HEK293 (cell line): ENCODE results near the gene FLACC1.

Experiments
- CTCF ChIA-PET: fragments of 350-600 bp; formaldehyde crosslinking; extraction: SDS; loops from one replicate; lab custom pipeline; 2021; ENCODE audit warnings: antibody characterized with exemption; lab: Yijun Ruan, JAX
- POLR2A ChIA-PET: fragments of 300-600 bp; formaldehyde crosslinking; extraction: SDS; loops from one replicate; lab custom pipeline; 2020; ENCODE audit warnings: antibody characterized with exemption, inconsistent platforms; lab: Yijun Ruan, JAX
- H3K27ac ChIP-seq: fragments of 200-500 bp; sonication (Bioruptor generic); 2 replicates; pipeline ENCODE4 v1.5.1; 2014; ENCODE audit warnings: low read depth, low read length, control low read depth, inconsistent platforms; ENCODE audit errors: extremely low read depth
- H3K36me3 ChIP-seq, 2 experiments: fragments of 200-500 bp in 1 of 2; sonication (Bioruptor generic) in 1 of 2; 1 replicate in 1 of 2; 2 replicates in 1 of 2; pipeline ENCODE4 v1.5.1; 2014 to 2017; ENCODE audit warnings: inconsistent platforms in 2 of 2, low read length in 2 of 2; ENCODE audit not compliant: control insufficient read depth in 2 of 2, insufficient read depth in 1 of 2
- H3K4me1 ChIP-seq: fragments of 200-500 bp; sonication (Bioruptor generic); 2 replicates; pipeline ENCODE4 v1.5.1; 2014; ENCODE audit warnings: mild to moderate bottlenecking, low read length, inconsistent platforms; ENCODE audit not compliant: control insufficient read depth, insufficient read depth
- H3K4me3 ChIP-seq: 2 replicates; pipeline ENCODE4 v1.5.1; 2011; ENCODE audit warnings: low read depth, mild to moderate bottlenecking, control low read depth, low read length, moderate library complexity
- H3K9me3 ChIP-seq: fragments of 200-500 bp; sonication (Bioruptor generic); 2 replicates; pipeline ENCODE4 v1.5.1; 2014; ENCODE audit warnings: low read depth, low read length, inconsistent platforms; ENCODE audit not compliant: control insufficient read depth, insufficient read depth
- PRDM1 ChIP-seq: fragments of 450-650 bp; formaldehyde crosslinking; IDR thresholded peaks from 2 replicates; pipeline ENCODE4; 2016; ENCODE audit warnings: missing biosample characterization, missing genetic modification characterization
- SCRT1 ChIP-seq: fragments of 450-650 bp; formaldehyde crosslinking; IDR thresholded peaks from 2 replicates; pipeline ENCODE4 v1.5.1; 2016; ENCODE audit warnings: missing biosample characterization, missing genetic modification characterization, borderline replicate concordance
- SP7 ChIP-seq: fragments of 450-650 bp; formaldehyde crosslinking; IDR thresholded peaks from 2 replicates; pipeline ENCODE4 v1.5.1; 2016; ENCODE audit warnings: missing biosample characterization, missing genetic modification characterization
- TRIM28 ChIP-seq: IDR thresholded peaks from 2 replicates; pipeline ENCODE4 v1.6.1; 2011; ENCODE audit warnings: low read length, control low read depth, borderline replicate concordance
- WT1 ChIP-seq: fragments of 450-650 bp; formaldehyde crosslinking; IDR thresholded peaks from 2 replicates; pipeline ENCODE4 v1.5.1; 2016; ENCODE audit warnings: missing biosample characterization, missing genetic modification characterization
- ZNF202 ChIP-seq: fragments of 450-650 bp; formaldehyde crosslinking; IDR thresholded peaks from 2 replicates; pipeline ENCODE4 v1.5.1; 2016; ENCODE audit warnings: missing biosample characterization, missing genetic modification characterization, borderline replicate concordance
- ZNF530 ChIP-seq: fragments of 450-650 bp; formaldehyde crosslinking; IDR thresholded peaks from 2 replicates; pipeline ENCODE4 v1.5.1; 2016; ENCODE audit warnings: low read depth, missing biosample characterization, missing genetic modification characterization
- ZNF610 ChIP-seq: fragments of 450-650 bp; formaldehyde crosslinking; IDR thresholded peaks from 2 replicates; pipeline ENCODE4 v1.5.1; 2016; ENCODE audit warnings: missing biosample characterization, missing genetic modification characterization, borderline replicate concordance
- ZNF707 ChIP-seq: fragments of 450-650 bp; formaldehyde crosslinking; IDR thresholded peaks from 2 replicates; pipeline ENCODE4 v1.5.1; 2016; ENCODE audit warnings: missing biosample characterization, missing genetic modification characterization
- TF ChIP-seq, protein P1 (sequence below): fragments of 450-650 bp; formaldehyde crosslinking; IDR thresholded peaks from 2 replicates; pipeline ENCODE4 v1.5.1; 2016; ENCODE audit warnings: missing biosample characterization, missing genetic modification characterization, borderline replicate concordance

The FLACC1 gene

DNA sequence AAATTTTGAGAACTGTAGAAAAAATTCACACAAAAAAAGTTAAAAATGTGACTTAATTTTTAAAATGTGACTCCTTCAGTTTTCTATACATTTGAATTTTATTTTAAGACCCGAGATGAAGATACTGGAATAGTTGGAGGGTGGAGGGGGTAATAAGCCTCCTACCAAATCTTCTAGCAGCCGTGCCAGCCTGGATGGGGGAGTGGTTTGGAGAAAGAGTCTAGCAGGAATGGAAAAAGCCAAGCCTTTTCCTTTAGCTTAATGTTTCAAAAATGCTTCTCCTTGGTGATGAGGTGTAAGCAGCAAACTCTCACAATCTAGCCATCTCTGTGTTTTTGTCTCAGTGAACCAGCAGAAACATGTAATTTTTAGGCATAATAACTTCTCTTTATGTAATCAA lies 82.1 kb downstream of the FLACC1 start:
- ChIA-PET POLR2A (no interaction called here), CTCF (interaction anchor here (0.6 to 0.7 kb wide), 2 partner anchors 11 to 185 kb away, joined by 3 read pairs; no protein-coding TSS in a partner anchor)
- peaks cover 13 to 87% of the 10 kb centered on the region in 2 experiments for H3K36me3 ChIP-seq

DNA sequence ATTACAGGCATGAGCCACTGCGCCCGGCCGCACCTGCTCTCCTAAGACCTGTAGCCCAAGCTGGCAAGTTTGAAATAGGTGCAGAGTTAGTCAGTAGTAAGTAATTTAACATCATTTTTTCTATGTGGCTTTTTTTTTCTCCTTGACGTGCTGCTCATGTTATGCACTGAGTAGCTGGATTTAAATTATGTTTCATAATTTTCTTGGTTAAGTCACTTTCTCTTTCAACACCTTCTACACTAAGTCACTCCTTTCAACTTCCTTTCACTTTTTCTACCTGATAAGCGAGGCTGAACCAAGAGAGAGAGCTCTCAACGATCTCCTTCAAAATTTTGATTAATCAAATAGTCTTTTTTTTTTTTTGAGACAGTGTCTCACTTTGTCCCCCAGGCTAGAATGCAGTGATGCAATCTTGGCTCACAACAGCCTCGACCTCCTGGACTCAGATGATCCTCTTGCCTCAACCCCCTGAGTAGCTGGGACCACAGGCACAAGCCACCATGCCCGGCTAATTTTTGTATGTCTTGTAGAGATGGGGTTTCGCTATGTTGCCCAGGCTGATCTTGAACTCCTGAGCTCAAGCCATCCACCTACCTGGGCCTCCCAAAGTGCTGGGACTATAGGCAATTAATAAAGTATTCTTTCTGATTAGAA lies 83.7 kb downstream of the FLACC1 start:
- Histone ChIP-seq H3K9me3 (no peaks in the 10 kb centered on the region), H3K36me3 (peaks cover 11 to 88% of the 10 kb centered on the region in 2 experiments), H3K4me3 (no peak overlapping the region), H3K4me1 (no peaks in the 10 kb centered on the region), H3K27ac (no peak overlapping the region)
- TF ChIP-seq, protein P1, sequence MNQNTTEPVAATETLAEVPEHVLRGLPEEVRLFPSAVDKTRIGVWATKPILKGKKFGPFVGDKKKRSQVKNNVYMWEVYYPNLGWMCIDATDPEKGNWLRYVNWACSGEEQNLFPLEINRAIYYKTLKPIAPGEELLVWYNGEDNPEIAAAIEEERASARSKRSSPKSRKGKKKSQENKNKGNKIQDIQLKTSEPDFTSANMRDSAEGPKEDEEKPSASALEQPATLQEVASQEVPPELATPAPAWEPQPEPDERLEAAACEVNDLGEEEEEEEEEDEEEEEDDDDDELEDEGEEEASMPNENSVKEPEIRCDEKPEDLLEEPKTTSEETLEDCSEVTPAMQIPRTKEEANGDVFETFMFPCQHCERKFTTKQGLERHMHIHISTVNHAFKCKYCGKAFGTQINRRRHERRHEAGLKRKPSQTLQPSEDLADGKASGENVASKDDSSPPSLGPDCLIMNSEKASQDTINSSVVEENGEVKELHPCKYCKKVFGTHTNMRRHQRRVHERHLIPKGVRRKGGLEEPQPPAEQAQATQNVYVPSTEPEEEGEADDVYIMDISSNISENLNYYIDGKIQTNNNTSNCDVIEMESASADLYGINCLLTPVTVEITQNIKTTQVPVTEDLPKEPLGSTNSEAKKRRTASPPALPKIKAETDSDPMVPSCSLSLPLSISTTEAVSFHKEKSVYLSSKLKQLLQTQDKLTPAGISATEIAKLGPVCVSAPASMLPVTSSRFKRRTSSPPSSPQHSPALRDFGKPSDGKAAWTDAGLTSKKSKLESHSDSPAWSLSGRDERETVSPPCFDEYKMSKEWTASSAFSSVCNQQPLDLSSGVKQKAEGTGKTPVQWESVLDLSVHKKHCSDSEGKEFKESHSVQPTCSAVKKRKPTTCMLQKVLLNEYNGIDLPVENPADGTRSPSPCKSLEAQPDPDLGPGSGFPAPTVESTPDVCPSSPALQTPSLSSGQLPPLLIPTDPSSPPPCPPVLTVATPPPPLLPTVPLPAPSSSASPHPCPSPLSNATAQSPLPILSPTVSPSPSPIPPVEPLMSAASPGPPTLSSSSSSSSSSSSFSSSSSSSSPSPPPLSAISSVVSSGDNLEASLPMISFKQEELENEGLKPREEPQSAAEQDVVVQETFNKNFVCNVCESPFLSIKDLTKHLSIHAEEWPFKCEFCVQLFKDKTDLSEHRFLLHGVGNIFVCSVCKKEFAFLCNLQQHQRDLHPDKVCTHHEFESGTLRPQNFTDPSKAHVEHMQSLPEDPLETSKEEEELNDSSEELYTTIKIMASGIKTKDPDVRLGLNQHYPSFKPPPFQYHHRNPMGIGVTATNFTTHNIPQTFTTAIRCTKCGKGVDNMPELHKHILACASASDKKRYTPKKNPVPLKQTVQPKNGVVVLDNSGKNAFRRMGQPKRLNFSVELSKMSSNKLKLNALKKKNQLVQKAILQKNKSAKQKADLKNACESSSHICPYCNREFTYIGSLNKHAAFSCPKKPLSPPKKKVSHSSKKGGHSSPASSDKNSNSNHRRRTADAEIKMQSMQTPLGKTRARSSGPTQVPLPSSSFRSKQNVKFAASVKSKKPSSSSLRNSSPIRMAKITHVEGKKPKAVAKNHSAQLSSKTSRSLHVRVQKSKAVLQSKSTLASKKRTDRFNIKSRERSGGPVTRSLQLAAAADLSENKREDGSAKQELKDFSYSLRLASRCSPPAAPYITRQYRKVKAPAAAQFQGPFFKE (tag by site-specific recombination) = no peak
- no peak for TF ChIP-seq ZNF707 (tag by site-specific recombination)
- no peak for TF ChIP-seq WT1 (tag by site-specific recombination)
- no peak for TF ChIP-seq TRIM28
- no peak for TF ChIP-seq SP7 (tag by site-specific recombination)
- no peak for TF ChIP-seq SCRT1 (tag by site-specific recombination)
- TF ChIP-seq ZNF610 (tag by site-specific recombination) = no peak
- peak; percentile 81 for TF ChIP-seq PRDM1 (tag by site-specific recombination)
- CTCF ChIA-PET = interaction anchor here (0.6 to 0.7 kb wide), 4 partner anchors 16 to 415 kb away, joined by 3 to 4 read pairs (median 4); no protein-coding TSS in a partner anchor
- POLR2A ChIA-PET = no interaction called here

More for the DNA sequence above, 82.1 kb downstream of the FLACC1 start:
- no peak overlapping the region for H3K27ac ChIP-seq
- no peak for TF ChIP-seq SP7 (tag by site-specific recombination)
- H3K4me1 ChIP-seq = no peaks in the 10 kb centered on the region
- no peak overlapping the region for H3K4me3 ChIP-seq
- H3K9me3 ChIP-seq = no peaks in the 10 kb centered on the region

DNA sequence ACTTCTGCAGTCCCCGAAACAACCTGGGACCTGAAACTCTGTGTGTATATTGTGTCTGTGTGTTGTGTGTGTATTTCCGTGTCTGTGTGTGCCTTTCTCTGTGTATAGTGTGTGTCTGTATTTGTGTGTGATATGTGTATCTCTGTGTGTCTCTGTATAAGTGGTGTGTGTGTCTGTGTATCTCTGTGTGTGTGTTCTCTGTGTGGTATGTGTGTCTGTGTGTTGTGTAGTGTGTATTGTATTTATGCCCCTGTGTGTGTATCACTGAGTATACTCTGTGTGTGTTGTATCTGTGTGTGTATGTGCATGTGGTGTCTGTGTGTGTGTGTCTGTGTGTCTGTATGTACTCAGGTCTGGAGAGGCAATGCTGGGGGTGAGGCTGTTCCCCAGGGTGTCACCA lies 85.2 kb downstream of the FLACC1 start:
- Histone ChIP-seq H3K4me1 (no peaks in the 10 kb centered on the region), H3K27ac (no peak overlapping the region), H3K36me3 (peaks cover 7 to 87% of the 10 kb centered on the region in 2 experiments), H3K9me3 (no peaks in the 10 kb centered on the region), H3K4me3 (no peak overlapping the region)
- TF ChIP-seq ZNF202 (tag by site-specific recombination) = no peak
- TF ChIP-seq ZNF530 (tag by site-specific recombination) = no peak
- POLR2A ChIA-PET = no interaction called here
- CTCF ChIA-PET = no interaction called here
